Keratinocyte (primary cell): ENCODE results near the gene INSC. TPM values are rescaled to one million over a fixed set of nuclear protein-coding genes. Genes with fewer than 3 reads are reported as not detected.

Experiments used
- DNase-seq: peaks from one replicate; pipeline ENCODE4 v3.0.0-alpha.2; 2011; ENCODE audit warnings: low read depth, missing footprints, low spot score
- FAIRE-seq: peaks from 2 replicates; lab custom pipeline; 2011; peaks lifted over from hg19 to GRCh38; lab: Jason Lieb, UNC
- H2AFZ ChIP-seq: 2 replicates; pipeline ENCODE4 v1.6.0; 2012; ENCODE audit warnings: low read length, control low read depth, inconsistent platforms; ENCODE audit not compliant: control insufficient read depth
- H3K27ac ChIP-seq: 2 replicates; pipeline ENCODE4 v1.5.1; 2011; ENCODE audit warnings: low read length; ENCODE audit not compliant: control insufficient read depth, insufficient read depth
- H3K27me3 ChIP-seq: 3 replicates; pipeline ENCODE4 v1.6.0; 2011; ENCODE audit warnings: low read length; ENCODE audit not compliant: control insufficient read depth, insufficient read depth; ENCODE audit errors: extremely low read depth
- H3K36me3 ChIP-seq, 2 experiments: 2 replicates in 1 of 2; 3 replicates in 1 of 2; pipeline ENCODE4 v1.5.1; 2011; ENCODE audit warnings: low read length in 2 of 2, mild to moderate bottlenecking in 1 of 2; ENCODE audit not compliant: control insufficient read depth in 2 of 2, insufficient read depth in 2 of 2; ENCODE audit errors: extremely low read depth in 1 of 2
- H3K4me1 ChIP-seq: 3 replicates; pipeline ENCODE4 v1.5.1; 2011; ENCODE audit warnings: low read length; ENCODE audit not compliant: control insufficient read depth, insufficient read depth; ENCODE audit errors: extremely low read depth
- H3K4me2 ChIP-seq: 3 replicates; pipeline ENCODE4 v1.6.0; 2011; ENCODE audit warnings: low read depth, low read length; ENCODE audit not compliant: control insufficient read depth, insufficient read depth; ENCODE audit errors: extremely low read depth
- H3K4me3 ChIP-seq, 3 experiments: fragments of 200-600 bp in 1 of 3; sonication (generic) in 1 of 3; 2 replicates in 2 of 3; 3 replicates in 1 of 3; pipeline ENCODE4 v1.5.1; 2011 to 2016; ENCODE audit warnings: low read length in 3 of 3, mild to moderate bottlenecking in 3 of 3, control low read depth in 2 of 3, inconsistent platforms in 1 of 3, low read depth in 1 of 3, mixed read lengths in 1 of 3, mixed run types in 1 of 3, moderate library complexity in 1 of 3; ENCODE audit not compliant: control insufficient read depth in 2 of 3, insufficient read depth in 2 of 3; ENCODE audit errors: extremely low read depth in 1 of 3
- H3K79me2 ChIP-seq: 2 replicates; pipeline ENCODE4 v1.6.0; 2012; ENCODE audit warnings: low read length; ENCODE audit not compliant: control insufficient read depth, insufficient read depth
- H3K9ac ChIP-seq: 3 replicates; pipeline ENCODE4 v1.6.0; 2011; ENCODE audit warnings: low read length; ENCODE audit not compliant: control insufficient read depth, insufficient read depth; ENCODE audit errors: extremely low read depth
- H3K9me1 ChIP-seq: 3 replicates; pipeline ENCODE4 v1.6.0; 2011; ENCODE audit warnings: low read length; ENCODE audit not compliant: control insufficient read depth, insufficient read depth; ENCODE audit errors: extremely low read depth
- H3K9me3 ChIP-seq: 2 replicates; pipeline ENCODE4 v1.5.1; 2012; ENCODE audit warnings: low read depth, low read length; ENCODE audit not compliant: control insufficient read depth
- H4K20me1 ChIP-seq: 3 replicates; pipeline ENCODE4 v1.6.0; 2011; ENCODE audit warnings: low read length; ENCODE audit not compliant: control insufficient read depth, insufficient read depth; ENCODE audit errors: extremely low read depth
- EZH2 ChIP-seq: IDR thresholded peaks from one replicate; pipeline ENCODE4 v1.6.1; 2012; ENCODE audit warnings: inconsistent platforms, mild to moderate bottlenecking, low read length, moderate library complexity
- dilution Hi-C: fragments of 300-500 bp; cut with MboI; formaldehyde crosslinking; loops from one replicate; pipeline ENCODE4 v1.7.0; 2020; ENCODE audit warnings: low sequenced_read_pairs; ENCODE audit not compliant: extremely low pct_ligation_motif_present
- polyA plus RNA-seq, 5 experiments: library from polyadenylated mRNA; depleted of rRNA in 3 of 5; stranded (reverse) in 3 of 5; stranded (forward) in 1 of 5; unstranded in 1 of 5; fragments of >200 nt; gene quantifications; 1 replicate in 1 of 5; 2 replicates in 3 of 5; 3 replicates in 1 of 5; pipeline versions ENCODE4 v1.2.1 to v1.2.3, GENCODE V29; 2011 to 2012; ENCODE audit warnings: missing spikeins in 2 of 5, low read depth in 1 of 5, low replicate concordance in 1 of 5
- TF ChIP-seq, protein P1 (sequence below), 3 experiments: IDR thresholded peaks in 1 of 3; conservative IDR thresholded peaks in 1 of 3; optimal IDR thresholded peaks in 1 of 3; 2 replicates in 2 of 3; 3 replicates in 1 of 3; pipeline versions ENCODE3 to v1.5.1; 2011; ENCODE audit warnings: low read length in 3 of 3, mild to moderate bottlenecking in 3 of 3, moderate library complexity in 2 of 3, control low read depth in 1 of 3, inconsistent platforms in 1 of 3; ENCODE audit not compliant: insufficient read depth in 2 of 3; ENCODE audit errors: extremely low read depth in 1 of 3

The INSC gene
- polyA plus RNA-seq, 1 donor (not counting 4 experiments of a cell fraction or from before 2014, with no cell fraction given) = 0.13 TPM

DNA sequence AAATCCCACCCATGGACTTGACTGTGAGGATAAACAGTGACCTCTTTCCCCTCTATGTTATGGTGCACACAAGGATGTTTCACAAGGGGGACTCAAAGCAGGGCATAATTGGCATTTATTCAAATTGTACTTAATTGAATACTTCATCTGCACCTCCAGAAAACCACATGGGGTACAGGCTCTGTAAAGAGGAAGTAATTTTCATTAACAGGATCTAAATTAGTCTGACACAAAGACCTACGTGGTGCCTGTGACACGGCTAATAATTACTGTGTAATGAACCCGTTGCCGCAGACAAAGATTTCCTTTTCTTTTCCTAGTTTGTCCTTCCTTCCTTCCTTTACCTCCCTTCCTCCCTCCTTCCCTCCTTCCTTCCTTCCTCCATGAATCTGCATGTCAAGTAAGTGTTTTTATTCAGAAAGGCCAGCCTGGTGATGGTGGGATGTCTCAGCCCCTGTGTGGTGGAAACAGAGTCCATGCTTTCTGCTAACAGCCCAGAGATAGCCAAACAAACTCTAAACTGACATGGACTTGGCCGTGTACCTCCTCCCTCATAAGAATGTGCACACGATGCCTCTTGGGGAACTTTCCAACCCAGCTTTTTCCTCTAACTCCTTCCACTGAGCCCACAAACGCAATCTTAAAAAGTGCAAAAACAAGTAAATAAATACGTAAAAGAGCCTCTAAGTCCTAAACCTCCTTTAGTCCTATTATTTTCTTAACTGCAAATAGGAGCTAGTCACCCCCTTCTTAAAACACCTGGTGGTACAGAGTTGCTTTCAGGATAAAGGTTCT lies 118.8 kb downstream of the INSC start:
- no peaks in the 10 kb centered on the region for H3K36me3 ChIP-seq
- dilution Hi-C loops = no loop called here
- H3K4me3 ChIP-seq = no peak overlapping the region
- H3K9ac ChIP-seq = no peak overlapping the region
- H3K79me2 ChIP-seq = no peaks in the 10 kb centered on the region
- no peak for TF ChIP-seq EZH2
- TF ChIP-seq, protein P1, sequence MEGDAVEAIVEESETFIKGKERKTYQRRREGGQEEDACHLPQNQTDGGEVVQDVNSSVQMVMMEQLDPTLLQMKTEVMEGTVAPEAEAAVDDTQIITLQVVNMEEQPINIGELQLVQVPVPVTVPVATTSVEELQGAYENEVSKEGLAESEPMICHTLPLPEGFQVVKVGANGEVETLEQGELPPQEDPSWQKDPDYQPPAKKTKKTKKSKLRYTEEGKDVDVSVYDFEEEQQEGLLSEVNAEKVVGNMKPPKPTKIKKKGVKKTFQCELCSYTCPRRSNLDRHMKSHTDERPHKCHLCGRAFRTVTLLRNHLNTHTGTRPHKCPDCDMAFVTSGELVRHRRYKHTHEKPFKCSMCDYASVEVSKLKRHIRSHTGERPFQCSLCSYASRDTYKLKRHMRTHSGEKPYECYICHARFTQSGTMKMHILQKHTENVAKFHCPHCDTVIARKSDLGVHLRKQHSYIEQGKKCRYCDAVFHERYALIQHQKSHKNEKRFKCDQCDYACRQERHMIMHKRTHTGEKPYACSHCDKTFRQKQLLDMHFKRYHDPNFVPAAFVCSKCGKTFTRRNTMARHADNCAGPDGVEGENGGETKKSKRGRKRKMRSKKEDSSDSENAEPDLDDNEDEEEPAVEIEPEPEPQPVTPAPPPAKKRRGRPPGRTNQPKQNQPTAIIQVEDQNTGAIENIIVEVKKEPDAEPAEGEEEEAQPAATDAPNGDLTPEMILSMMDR (optimal IDR thresholded peaks at IDR 0.05 in 1 of 3, IDR thresholded peaks at IDR 0.05 in 1 of 3, conservative IDR thresholded peaks at IDR 0.05 in 1 of 3; ENCODE audit: extremely low read depth in 1 of 3, insufficient read depth in 2 of 3, low read length in 3 of 3) = no peak
- no peaks in the 10 kb centered on the region for H3K4me1 ChIP-seq
- no peak overlapping the region for H2AFZ ChIP-seq
- no peaks in the 10 kb centered on the region for H3K9me3 ChIP-seq
- H3K4me2 ChIP-seq = no peak overlapping the region
- H3K27me3 ChIP-seq = no peaks in the 10 kb centered on the region
- no peak for FAIRE-seq
- DNase-seq = no peak
- no peak overlapping the region for H3K27ac ChIP-seq
- no peaks in the 10 kb centered on the region for H4K20me1 ChIP-seq
- no peaks in the 10 kb centered on the region for H3K9me1 ChIP-seq

DNA sequence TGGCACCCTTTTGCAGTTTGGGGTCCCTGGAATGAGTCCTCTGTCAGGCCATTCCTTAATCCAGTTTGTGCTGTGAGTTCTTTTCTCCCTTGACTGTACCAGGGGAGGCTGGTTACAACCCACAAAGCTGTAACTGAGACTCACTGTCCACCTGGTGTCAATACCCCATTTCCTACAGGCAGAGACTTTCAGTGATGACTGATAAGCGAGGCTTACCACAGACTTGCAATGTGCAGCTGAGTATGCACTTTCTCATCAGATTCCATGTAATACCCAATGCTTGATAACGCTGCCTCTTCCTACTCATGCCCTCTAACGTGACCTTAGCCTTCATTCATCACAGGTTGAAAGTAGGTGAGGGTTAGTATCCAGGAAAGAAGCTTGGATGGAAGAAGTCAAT lies 120.1 kb downstream of the INSC start:
- no peak overlapping the region for H3K4me2 ChIP-seq
- H3K36me3 ChIP-seq = no peaks in the 10 kb centered on the region
- H3K27ac ChIP-seq = no peak overlapping the region
- H2AFZ ChIP-seq = no peak overlapping the region
- no peaks in the 10 kb centered on the region for H3K9me1 ChIP-seq
- H3K9me3 ChIP-seq = no peaks in the 10 kb centered on the region
- no peak overlapping the region for H3K9ac ChIP-seq
- dilution Hi-C loops = no loop called here
- H4K20me1 ChIP-seq = no peaks in the 10 kb centered on the region
- TF ChIP-seq, protein P1 (optimal IDR thresholded peaks at IDR 0.05 in 1 of 3, IDR thresholded peaks at IDR 0.05 in 1 of 3, conservative IDR thresholded peaks at IDR 0.05 in 1 of 3; ENCODE audit: extremely low read depth in 1 of 3, insufficient read depth in 2 of 3, low read length in 3 of 3) = no peak
- TF ChIP-seq EZH2 = no peak
- H3K79me2 ChIP-seq = no peaks in the 10 kb centered on the region
- H3K4me3 ChIP-seq = no peak overlapping the region
- H3K27me3 ChIP-seq = no peaks in the 10 kb centered on the region
- DNase-seq = no peak
- no peak for FAIRE-seq
- no peaks in the 10 kb centered on the region for H3K4me1 ChIP-seq
